ENCODE measurements around the gene MGAT4A. TPM values are rescaled to one million over a fixed set of nuclear protein-coding genes. Genes with fewer than 3 reads are reported as not detected.

MGAT4A gene
- total and polyA plus RNA-seq, 9 of the 15 experiments (the other 6 are each of a cell fraction or from before 2014, with no cell fraction given), result 0.03 to 0.53 (median 0.18) TPM; not detected in 2

GRCh38 chr2:98778151-98778550 is 47.2 kb upstream of the MGAT4A start (continued):
- TF ChIP-seq, protein P1, sequence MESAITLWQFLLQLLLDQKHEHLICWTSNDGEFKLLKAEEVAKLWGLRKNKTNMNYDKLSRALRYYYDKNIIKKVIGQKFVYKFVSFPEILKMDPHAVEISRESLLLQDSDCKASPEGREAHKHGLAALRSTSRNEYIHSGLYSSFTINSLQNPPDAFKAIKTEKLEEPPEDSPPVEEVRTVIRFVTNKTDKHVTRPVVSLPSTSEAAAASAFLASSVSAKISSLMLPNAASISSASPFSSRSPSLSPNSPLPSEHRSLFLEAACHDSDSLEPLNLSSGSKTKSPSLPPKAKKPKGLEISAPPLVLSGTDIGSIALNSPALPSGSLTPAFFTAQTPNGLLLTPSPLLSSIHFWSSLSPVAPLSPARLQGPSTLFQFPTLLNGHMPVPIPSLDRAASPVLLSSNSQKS (CRISPR knock-in tag; IDR thresholded peaks at IDR 0.05), result no peak
- TF ChIP-seq ZSCAN32 (CRISPR knock-in tag; IDR thresholded peaks at IDR 0.05) (no peak), IRF1 (CRISPR knock-in tag; IDR thresholded peaks at IDR 0.05; ENCODE audit: borderline replicate concordance) (no peak), ZNF583 (CRISPR knock-in tag; IDR thresholded peaks at IDR 0.05) (no peak), CHAMP1 (IDR thresholded peaks at IDR 0.05) (no peak), YY1 (IDR thresholded peaks at IDR 0.05; ENCODE audit: borderline replicate concordance in 1 of 3, control insufficient read depth in 1 of 3, extremely low read depth in 1 of 3, insufficient read depth in 3 of 3, insufficient read length in 1 of 3, insufficient replicate concordance in 2 of 3, low read depth in 1 of 3, low read length in 2 of 3) (no peak), RBM14 (IDR thresholded peaks at IDR 0.05; ENCODE audit: borderline replicate concordance, insufficient read depth, low read depth, low read length) (no peak)
- TF ChIP-seq, protein P2, sequence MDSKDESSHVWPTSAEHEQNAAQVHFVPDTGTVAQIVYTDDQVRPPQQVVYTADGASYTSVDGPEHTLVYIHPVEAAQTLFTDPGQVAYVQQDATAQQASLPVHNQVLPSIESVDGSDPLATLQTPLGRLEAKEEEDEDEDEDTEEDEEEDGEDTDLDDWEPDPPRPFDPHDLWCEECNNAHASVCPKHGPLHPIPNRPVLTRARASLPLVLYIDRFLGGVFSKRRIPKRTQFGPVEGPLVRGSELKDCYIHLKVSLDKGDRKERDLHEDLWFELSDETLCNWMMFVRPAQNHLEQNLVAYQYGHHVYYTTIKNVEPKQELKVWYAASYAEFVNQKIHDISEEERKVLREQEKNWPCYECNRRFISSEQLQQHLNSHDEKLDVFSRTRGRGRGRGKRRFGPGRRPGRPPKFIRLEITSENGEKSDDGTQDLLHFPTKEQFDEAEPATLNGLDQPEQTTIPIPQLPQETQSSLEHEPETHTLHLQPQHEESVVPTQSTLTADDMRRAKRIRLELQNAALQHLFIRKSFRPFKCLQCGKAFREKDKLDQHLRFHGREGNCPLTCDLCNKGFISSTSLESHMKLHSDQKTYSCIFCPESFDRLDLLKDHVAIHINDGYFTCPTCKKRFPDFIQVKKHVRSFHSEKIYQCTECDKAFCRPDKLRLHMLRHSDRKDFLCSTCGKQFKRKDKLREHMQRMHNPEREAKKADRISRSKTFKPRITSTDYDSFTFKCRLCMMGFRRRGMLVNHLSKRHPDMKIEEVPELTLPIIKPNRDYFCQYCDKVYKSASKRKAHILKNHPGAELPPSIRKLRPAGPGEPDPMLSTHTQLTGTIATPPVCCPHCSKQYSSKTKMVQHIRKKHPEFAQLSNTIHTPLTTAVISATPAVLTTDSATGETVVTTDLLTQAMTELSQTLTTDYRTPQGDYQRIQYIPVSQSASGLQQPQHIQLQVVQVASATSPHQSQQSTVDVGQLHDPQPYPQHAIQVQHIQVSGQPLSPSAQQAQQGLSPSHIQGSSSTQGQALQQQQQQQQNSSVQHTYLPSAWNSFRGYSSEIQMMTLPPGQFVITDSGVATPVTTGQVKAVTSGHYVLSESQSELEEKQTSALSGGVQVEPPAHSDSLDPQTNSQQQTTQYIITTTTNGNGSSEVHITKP (IDR thresholded peaks at IDR 0.05; ENCODE audit: partially characterized antibody), result no peak

Measured in K562 (cell line).